ENCODE results near the gene CRABP2.

The CRABP2 gene

GRCh38 chr1:156657741-156658319, 47.6 kb downstream of the CRABP2 start:
- DNase-seq (ENCODE audit: low spot score): no peak
- TF ChIP-seq CTCF (IDR thresholded peaks at IDR 0.05; ENCODE audit: extremely low read depth, missing control alignments): no peak

DNA sequence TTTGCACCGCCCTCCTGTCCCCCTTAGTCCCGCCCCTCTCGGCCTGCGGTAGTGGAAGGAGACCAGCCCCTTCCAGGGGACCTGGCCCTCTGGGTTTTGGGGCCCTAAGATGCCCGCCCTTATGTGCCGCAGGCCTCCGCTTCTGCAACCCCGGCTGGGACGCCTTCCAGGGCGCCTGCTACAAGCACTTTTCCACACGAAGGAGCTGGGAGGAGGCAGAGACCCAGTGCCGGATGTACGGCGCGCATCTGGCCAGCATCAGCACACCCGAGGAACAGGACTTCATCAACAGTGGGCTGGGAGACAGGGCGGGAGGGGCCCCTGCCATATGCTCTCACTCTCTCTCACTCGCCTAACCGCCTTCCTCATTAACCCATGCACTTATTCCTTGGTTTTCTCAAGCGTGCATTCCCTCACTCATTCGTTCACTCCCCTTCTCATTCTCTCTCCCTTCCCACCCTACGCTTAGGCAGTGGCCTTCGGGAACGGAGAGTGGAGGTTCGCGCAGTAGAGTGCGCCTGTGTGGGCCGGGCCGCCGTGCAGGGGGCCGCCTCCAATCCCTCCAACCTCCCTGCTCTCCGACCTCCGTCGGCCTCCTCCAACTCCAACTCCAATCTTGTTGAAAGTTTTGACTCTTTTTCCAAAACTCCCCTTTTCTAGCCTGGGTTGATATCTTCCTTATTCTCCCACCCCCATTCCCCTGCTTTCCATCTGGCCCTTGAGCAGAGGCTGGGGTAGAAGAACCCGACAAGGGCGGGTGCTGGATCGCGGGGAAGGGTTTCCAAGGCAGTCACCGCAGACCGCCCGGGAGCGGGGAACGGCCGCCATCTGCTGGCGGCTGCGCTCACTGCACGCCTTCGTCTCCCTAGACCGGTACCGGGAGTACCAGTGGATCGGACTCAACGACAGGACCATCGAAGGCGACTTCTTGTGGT, 48.3 kb downstream of the CRABP2 start:
- TF ChIP-seq CTCF (IDR thresholded peaks at IDR 0.05; ENCODE audit: extremely low read depth, missing control alignments): peak; percentile 97
- peak; percentile 82 for DNase-seq (ENCODE audit: low spot score)

GRCh38 chr1:156655904-156656516, 49.4 kb downstream of the CRABP2 start:
- no peak for DNase-seq (ENCODE audit: low spot score)
- no peak for TF ChIP-seq CTCF (IDR thresholded peaks at IDR 0.05; ENCODE audit: extremely low read depth, missing control alignments)

GRCh38 chr1:156655151-156655903, 50.1 kb downstream of the CRABP2 start:
- no peak for DNase-seq (ENCODE audit: low spot score)
- TF ChIP-seq CTCF (IDR thresholded peaks at IDR 0.05; ENCODE audit: extremely low read depth, missing control alignments): no peak

DNA sequence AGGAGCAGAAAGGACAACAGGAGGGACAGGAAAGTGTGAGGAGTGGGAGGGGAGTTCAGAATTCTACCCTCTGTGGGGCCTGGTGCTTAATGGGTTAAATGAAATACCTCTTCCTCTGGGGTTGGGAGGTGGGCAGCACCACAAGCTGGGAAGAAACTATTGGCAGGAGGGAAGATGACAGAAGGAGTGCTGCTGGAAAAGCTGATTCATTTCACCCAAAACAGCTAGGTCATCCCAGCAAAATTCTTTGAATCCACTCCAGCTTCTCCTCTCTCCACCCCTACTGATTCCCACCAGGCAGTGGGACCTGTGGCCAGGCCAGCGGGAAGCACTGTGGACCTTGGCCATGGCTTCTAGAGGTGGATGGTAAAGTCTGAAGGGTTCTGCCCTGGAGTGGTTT, 50.7 kb downstream of the CRABP2 start:
- no peak for DNase-seq (ENCODE audit: low spot score)
- no peak for TF ChIP-seq CTCF (IDR thresholded peaks at IDR 0.05; ENCODE audit: extremely low read depth, missing control alignments)

- DNase-seq (ENCODE audit: low spot score): no peak
- TF ChIP-seq CTCF (IDR thresholded peaks at IDR 0.05; ENCODE audit: extremely low read depth, missing control alignments): no peak
These were observed 52.4 kb downstream of the CRABP2 start for GRCh38 chr1:156652992-156653355.

Measured in GM20000 (cell line).